Omental fat pad (tissue), 4 donors: ENCODE measurements around the gene ULK2. TPM values are rescaled to one million over a fixed set of nuclear protein-coding genes. Genes with fewer than 3 reads are reported as not detected.

Experiments used
- ATAC-seq: fragments of 150-250 bp; one replicate; pipeline ENCODE4 v1.9.1; 2016; ENCODE audit warnings: mild to moderate bottlenecking, moderate library complexity; ENCODE audit not compliant: low FRiP score
- DNase-seq: peaks from one replicate; pipeline ENCODE4 v3.0.0-alpha.2; 2019; ENCODE audit warnings: low spot score
- CTCF ChIP-seq, 3 donors: fragments of 450-650 bp; IDR thresholded peaks; one replicate each; pipeline ENCODE4 v1.5.1; 2016 to 2017; ENCODE audit warnings: antibody characterized with exemption in 3 of 3, mild to moderate bottlenecking in 3 of 3, moderate library complexity in 2 of 3
- total RNA-seq, 4 donors: library from RNA; depleted of rRNA; stranded (reverse); fragments of >200 nt; gene quantifications; one replicate each; pipeline ENCODE4 v1.1.0, GENCODE V29; 2016

Gene ULK2
- total RNA-seq = 10 to 100 TPM; 18.9 to 35.8 (median 26.5) TPM

DNA sequence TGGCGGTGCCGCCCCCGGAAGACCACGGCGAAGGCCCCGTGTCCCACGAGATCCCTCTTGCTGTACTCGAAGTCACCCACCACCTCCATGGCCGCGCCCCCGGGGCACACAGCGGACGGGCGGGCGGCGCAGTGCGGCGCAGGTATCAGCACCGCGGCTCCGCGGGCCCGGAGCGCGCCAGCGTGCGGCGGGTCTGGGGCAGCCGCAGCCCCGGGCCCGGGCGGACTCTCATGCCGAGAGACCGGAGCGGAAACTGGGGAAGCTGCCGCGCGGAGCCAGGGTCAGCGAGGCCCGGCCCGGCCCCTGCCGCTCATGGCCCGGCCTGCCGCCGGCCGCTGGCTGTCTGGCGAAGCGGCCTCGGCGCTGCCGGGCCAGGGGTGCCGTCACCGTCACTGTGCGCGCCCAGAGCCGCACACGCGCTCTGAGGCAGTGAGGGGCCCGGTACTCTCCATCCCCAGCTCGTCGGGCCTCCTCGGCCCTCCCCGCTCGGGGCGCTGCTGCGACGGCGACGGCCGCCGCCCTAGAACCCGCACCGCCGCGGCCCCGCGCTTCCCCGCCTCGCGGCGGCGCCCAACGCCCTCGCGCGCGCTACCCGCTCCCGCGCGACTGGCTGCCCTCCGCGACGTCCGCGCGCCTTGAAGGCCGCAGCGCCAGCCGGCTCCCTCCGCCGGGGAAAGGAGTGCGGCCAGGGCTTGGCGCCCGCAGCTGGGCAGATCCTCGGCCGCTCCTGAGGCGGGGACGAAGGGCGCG, at the start of gene ULK2:
Gene ULK2, minus strand, starts transcription at position 608 of the 750 bp plus-strand sequence. Its CDS starts 519 bp downstream, at position 89.
- TF ChIP-seq CTCF (IDR thresholded peaks at IDR 0.05) = no peak
- ATAC-seq (peak; percentile 74), DNase-seq (no peak)

DNA sequence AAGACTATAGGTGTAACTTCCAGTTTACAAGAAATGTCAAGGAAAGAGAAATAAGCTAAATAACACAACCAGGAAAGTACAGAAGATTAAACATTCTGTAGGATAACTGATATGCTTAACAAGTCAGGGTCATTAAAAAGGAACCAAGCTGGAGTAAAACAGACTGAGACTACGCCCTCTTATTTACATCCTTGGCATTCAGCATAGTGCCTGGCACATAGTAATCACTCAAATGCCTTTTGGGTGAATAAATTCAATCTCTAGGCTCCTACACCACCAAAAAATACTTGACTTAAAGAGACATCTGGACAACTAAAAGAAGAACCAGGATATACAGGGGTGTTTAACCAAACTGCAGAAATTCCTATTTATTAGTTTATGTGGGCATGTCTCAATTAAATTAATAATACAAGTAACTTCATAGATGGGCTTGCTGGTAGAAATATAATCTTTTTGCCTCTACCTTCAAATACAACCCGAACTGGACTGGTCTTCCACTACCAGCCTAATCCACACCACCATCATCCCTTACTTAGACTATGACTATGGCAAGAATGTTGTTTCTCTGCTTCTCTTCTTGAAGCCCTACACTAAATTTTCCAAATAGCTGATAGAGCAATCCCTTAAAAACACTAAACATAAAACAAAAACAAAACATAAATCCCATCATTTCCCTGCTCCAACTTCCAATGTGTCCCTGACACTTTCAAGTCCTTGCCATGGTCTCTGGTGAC, 47.7 kb upstream of the ULK2 start:
- DNase-seq (no peak), ATAC-seq (no peak)
- TF ChIP-seq CTCF (IDR thresholded peaks at IDR 0.05) = no peak

DNA sequence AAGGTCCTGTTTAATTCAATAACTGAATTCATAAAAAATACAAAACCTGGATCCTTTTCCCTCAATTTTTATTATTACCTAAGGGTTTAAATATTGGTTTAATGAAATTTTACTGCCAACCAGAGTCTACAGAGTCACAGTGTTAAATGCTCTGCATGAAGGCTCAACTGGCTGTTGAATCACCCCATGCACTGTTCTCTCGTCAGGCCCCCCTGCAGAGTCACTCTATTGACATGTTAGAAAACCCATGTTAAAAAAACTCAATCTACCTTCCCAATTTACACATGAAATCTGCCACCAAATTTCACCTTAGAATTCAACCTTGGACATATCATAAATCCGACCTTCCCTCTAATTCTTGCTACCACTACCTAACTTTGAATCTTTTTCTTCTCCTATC, 43.3 kb upstream of the ULK2 start:
- ATAC-seq (no peak), DNase-seq (no peak)
- no peak for TF ChIP-seq CTCF (IDR thresholded peaks at IDR 0.05)

- TF ChIP-seq CTCF (IDR thresholded peaks at IDR 0.05) = no peak
- DNase-seq (no peak), ATAC-seq (no peak)
These were observed 41.4 kb upstream of the ULK2 start for GRCh38 chr17:19909139-19909538.

GRCh38 chr17:19905502-19905901, 37.8 kb upstream of the ULK2 start:
- DNase-seq (no peak), ATAC-seq (no peak)
- no peak for TF ChIP-seq CTCF (IDR thresholded peaks at IDR 0.05)

DNA sequence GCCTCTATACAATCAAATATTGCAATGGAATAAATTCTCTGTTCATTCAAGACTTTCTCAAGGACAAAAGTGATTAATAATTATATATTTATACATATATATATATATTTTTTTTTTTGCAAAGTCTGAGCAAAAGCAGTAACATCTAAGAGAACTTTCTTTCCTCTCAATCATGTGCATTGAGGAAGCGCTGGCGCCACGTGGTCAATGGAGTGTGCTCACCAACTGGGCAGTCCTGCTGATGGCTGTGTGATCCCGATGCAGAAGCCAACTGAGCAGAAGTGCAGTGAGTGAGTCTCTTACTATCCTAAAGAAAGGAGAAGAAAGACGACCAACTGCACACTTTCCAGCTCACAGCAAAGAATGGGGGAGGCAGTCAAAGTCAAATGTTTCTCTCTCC, 37.2 kb upstream of the ULK2 start:
- ATAC-seq (no peak), DNase-seq (no peak)
- TF ChIP-seq CTCF (IDR thresholded peaks at IDR 0.05) = no peak
